ENCODE data around the gene WNK4.

WNK4 gene

DNA sequence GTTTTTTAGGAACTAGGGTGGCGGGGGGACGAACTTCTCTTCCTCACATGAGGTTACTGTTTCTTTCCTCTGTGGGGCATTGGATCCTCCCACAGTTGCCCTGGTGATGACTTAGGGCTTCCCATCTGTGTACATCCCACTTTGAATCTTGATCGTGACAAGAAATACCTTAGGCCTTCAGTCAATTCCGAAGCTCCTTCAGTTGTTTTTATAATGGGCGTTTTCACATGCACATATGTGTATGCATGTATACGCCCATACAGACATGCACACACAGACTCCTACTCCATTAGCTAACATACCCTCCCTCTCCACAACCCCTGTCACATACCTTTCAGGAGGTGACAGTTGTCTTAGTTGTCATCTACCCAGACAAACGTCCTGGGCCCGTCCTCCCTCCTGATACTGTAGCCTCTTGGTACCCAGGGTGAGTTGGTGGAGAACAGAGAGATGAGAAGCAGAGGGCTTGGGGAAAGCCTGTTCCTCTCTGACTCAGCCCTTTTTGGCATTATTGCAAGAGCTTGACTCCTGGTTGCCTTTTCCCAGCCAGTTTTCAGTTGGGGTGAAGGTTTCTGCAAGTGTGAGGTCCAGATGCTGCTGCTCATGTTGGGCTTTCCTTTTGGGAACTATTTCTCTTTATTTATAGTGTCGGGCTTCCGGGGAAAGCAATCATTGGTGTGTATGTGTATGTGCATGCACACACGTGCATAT is 61.7 kb downstream of the WNK4 start:
- DNase-seq: no peak

DNA sequence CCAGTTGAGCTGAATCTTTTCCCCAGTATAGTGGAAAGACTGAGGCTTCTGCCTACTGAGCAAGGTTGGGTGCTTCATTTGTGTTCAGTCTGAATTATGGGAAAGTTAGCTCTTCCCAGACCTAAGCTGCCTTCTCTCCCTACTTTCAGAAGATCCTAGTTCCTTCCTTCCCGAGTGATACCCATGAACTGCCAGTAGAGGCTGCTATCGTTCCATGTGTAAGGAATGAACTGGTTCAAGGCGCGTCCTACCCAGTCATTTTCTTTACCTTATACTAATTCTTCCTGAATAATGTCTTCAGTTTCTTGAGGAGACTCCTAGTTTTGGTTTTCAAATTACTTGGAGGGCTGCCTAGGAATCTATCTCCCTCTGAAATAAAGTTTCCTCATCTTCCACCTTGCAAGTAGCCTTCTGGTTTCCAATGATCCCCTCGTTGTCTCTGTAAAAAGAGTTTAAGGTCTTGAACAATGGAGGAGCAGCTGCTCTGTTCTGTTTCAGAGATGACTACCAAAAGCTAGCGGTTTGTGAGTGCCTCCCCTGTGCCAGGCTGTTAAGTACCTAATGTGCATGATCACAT is 63.0 kb downstream of the WNK4 start:
- DNase-seq: peak; percentile 36

DNA sequence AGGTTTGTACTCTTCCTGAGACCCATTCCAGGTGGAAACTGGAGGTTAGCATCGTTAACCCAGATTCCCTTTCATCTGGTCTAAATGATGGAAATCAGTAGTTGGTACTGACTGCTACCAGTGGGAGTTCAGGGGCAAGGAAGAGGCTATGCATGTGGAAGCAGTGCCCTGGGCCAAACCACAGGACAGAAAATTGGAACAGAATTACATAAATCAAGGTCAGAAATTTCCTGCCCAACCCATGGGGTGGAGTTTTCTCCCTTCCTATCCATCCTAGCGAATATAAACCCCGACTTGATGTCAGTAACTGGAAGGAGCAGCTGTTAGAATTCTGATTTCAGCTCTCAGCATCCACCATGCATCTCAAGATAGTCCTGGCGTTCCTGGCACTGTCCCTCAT is 63.9 kb downstream of the WNK4 start, which contains the start of gene AOC2:
AOC2 (plus strand) TSS at position 310 of the 400 bp plus-strand sequence; CDS start at position 357, 47 bp downstream.
- DNase-seq: no peak

DNA sequence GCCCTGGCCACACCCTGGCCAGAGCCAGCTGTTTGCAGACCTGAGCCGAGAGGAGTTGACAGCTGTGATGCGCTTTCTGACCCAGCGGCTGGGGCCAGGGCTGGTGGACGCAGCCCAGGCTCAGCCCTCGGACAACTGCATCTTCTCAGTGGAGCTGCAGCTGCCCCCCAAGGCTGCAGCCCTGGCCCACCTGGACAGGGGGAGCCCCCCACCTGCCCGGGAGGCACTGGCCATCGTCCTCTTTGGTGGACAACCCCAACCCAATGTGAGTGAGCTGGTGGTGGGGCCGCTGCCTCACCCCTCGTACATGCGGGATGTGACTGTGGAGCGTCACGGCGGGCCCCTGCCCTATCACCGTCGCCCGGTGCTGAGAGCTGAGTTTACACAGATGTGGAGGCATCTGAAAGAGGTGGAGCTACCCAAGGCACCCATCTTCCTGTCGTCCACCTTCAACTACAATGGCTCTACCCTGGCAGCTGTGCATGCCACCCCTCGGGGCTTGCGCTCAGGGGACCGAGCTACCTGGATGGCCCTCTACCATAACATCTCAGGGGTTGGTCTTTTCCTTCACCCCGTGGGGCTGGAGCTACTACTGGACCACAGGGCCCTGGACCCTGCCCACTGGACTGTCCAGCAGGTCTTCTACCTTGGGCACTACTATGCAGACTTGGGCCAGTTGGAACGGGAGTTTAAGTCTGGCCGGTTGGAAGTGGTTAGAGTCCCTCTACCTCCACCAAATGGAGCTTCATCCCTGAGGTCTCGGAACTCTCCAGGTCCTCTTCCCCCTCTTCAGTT is 64.5 kb downstream of the WNK4 start:
- DNase-seq: no peak

DNA sequence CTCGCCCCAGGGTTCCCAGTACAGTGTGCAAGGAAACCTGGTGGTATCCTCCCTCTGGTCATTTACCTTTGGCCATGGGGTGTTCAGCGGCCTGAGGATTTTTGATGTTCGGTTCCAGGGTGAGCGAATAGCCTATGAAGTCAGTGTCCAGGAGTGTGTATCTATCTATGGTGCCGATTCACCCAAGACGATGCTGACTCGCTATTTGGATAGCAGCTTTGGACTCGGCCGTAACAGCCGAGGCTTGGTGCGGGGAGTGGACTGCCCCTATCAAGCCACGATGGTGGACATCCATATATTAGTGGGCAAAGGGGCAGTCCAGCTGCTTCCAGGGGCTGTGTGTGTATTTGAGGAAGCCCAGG is 65.1 kb downstream of the WNK4 start:
- DNase-seq: no peak

DNA sequence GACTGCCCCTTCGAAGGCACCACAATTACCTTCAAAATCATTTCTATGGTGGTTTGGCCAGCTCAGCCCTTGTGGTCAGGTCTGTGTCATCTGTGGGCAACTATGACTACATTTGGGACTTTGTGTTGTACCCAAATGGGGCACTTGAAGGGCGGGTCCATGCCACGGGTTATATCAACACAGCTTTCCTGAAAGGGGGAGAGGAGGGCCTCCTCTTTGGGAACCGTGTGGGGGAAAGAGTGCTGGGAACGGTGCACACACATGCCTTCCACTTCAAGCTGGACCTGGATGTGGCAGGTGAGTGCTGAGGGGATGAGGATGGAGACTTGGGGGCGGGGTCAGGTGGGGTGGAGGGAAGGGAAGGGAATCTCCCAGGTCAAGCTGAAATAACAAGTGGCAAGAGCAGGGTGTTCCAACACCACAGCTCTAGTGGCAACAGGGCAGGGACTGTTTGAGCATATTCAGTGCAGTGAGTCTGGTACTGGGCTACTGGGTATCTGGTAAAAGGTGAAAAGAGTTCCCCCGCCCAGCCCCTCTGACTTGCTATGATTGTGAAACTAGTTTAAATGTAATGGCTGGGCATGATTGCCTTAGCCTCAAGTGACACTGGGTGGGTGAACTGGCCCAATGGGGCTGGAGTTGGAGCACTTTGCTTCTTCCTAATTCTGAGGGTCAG is 65.6 kb downstream of the WNK4 start:
- no peak for DNase-seq
